ENCODE results near the gene PKHD1.

DNA sequence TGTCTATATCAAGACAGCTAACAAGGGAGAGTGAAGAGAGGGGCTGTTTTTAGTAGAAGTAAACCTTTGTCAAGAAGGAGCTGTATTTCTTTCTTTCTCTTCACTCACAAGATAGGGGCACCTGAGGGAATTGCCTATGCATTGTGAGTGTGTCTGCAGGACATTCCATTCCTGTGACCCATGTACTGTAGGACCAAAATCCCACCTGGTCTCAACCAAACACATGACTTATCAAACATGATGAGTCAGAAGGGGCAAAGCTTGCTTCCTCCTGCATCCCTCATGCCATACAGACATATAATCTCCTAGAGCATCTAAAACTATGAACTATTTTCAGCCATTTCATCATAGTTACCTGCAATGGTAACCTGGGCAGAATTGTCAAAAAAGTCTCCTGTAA is 21.8 kb downstream of the PKHD1 start:
- TF ChIP-seq, protein P1, sequence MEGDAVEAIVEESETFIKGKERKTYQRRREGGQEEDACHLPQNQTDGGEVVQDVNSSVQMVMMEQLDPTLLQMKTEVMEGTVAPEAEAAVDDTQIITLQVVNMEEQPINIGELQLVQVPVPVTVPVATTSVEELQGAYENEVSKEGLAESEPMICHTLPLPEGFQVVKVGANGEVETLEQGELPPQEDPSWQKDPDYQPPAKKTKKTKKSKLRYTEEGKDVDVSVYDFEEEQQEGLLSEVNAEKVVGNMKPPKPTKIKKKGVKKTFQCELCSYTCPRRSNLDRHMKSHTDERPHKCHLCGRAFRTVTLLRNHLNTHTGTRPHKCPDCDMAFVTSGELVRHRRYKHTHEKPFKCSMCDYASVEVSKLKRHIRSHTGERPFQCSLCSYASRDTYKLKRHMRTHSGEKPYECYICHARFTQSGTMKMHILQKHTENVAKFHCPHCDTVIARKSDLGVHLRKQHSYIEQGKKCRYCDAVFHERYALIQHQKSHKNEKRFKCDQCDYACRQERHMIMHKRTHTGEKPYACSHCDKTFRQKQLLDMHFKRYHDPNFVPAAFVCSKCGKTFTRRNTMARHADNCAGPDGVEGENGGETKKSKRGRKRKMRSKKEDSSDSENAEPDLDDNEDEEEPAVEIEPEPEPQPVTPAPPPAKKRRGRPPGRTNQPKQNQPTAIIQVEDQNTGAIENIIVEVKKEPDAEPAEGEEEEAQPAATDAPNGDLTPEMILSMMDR (IDR thresholded peaks at IDR 0.05): no peak
- TF ChIP-seq EZH2 (IDR thresholded peaks at IDR 0.05; ENCODE audit: borderline replicate concordance, insufficient read depth, low read depth, low read length, poor library complexity, severe bottlenecking): no peak

Data from B cell (primary cell).